Measurements from ENCODE around the gene SLC25A15. TPM values are rescaled to one million over a fixed set of nuclear protein-coding genes. Genes with fewer than 3 reads are reported as not detected.

The SLC25A15 gene
- total RNA-seq, 1 donor from 2014 or later: 9.3 TPM

DNA sequence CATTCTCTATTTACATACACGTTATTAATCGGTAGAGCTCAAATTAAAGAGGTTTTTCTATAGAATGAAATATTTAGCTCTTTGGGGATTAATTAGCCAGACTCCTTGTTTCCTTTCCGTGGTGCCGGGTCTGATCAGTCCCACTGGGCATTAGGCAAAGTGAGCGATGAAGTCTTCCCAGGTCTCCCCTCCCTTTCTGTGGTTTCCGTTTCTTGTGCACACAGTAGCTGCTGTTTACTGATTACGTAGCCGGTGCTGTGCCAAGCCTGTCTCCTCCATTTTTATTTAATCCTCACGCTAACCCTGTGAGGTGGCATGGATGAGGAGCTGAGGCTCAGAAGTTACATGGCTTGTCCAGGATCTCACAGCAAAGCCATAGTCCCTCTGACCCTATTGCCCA is 9.0 kb downstream of the SLC25A15 start:
- Mint-ChIP-seq H3K9me3 (ENCODE audit: low read depth) (no peaks in the 10 kb centered on the region), H3K4me3 (ENCODE audit: unreplicated experiment) (no peak overlapping the region), H3K27ac (ENCODE audit: unreplicated experiment) (no peak overlapping the region), H3K36me3 (ENCODE audit: low read depth) (peaks cover 18% of the 10 kb centered on the region), H3K27me3 (ENCODE audit: low read depth) (no peaks in the 10 kb centered on the region), H3K4me1 (ENCODE audit: low read depth) (no peaks in the 10 kb centered on the region)
- TF ChIP-seq, protein P1, sequence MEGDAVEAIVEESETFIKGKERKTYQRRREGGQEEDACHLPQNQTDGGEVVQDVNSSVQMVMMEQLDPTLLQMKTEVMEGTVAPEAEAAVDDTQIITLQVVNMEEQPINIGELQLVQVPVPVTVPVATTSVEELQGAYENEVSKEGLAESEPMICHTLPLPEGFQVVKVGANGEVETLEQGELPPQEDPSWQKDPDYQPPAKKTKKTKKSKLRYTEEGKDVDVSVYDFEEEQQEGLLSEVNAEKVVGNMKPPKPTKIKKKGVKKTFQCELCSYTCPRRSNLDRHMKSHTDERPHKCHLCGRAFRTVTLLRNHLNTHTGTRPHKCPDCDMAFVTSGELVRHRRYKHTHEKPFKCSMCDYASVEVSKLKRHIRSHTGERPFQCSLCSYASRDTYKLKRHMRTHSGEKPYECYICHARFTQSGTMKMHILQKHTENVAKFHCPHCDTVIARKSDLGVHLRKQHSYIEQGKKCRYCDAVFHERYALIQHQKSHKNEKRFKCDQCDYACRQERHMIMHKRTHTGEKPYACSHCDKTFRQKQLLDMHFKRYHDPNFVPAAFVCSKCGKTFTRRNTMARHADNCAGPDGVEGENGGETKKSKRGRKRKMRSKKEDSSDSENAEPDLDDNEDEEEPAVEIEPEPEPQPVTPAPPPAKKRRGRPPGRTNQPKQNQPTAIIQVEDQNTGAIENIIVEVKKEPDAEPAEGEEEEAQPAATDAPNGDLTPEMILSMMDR (IDR thresholded peaks at IDR 0.05): no peak
- no peak for DNase-seq (ENCODE audit: low spot score)

DNA sequence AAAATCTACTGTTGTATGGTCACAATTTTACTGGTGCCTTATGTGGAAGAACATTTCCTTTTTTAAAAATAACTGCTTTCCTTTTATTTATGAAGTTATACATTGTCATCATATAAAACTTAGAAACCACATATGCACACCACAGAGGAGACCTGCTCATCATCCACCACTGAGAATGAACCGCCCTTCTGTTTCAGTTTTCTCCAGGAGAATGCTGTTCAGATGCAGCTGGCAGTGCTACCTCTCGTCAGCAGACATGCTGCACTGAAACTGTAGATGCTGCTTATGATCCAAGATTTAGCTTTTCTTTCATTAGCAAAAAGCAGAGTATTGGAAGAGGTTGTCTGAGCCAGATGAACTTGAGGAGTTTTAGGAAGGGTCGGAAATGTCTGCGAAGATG is 10.1 kb downstream of the SLC25A15 start:
- Mint-ChIP-seq H3K4me3 (ENCODE audit: unreplicated experiment) (no peak overlapping the region), H3K4me1 (ENCODE audit: low read depth) (no peaks in the 10 kb centered on the region), H3K36me3 (ENCODE audit: low read depth) (peaks cover 20% of the 10 kb centered on the region), H3K27ac (ENCODE audit: unreplicated experiment) (no peak overlapping the region), H3K27me3 (ENCODE audit: low read depth) (no peaks in the 10 kb centered on the region), H3K9me3 (ENCODE audit: low read depth) (no peaks in the 10 kb centered on the region)
- TF ChIP-seq, protein P1 (IDR thresholded peaks at IDR 0.05): no peak
- no peak for DNase-seq (ENCODE audit: low spot score)

DNA sequence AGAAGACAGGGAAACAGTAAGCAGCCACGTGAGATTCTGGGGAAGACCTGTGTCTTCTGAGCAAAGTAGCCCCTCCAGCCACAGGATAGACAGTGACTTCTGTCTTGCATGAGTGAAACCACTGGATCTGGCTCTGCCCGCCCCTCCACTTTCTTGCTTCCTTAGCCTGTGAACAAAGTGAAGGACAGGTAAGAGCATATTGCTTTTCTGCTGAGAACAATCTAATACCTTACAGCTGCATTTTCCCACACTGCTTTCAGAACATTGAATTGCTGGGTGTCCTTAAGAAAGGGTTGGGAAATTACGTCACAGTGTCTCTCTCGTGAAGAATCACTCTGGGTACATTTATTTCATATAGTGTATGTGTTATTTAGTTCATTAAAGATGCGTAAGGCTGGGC is 11.1 kb downstream of the SLC25A15 start:
- Mint-ChIP-seq H3K36me3 (ENCODE audit: low read depth) (peaks cover 20% of the 10 kb centered on the region), H3K27me3 (ENCODE audit: low read depth) (no peaks in the 10 kb centered on the region), H3K4me3 (ENCODE audit: unreplicated experiment) (no peak overlapping the region), H3K27ac (ENCODE audit: unreplicated experiment) (no peak overlapping the region), H3K4me1 (ENCODE audit: low read depth) (no peaks in the 10 kb centered on the region), H3K9me3 (ENCODE audit: low read depth) (no peaks in the 10 kb centered on the region)
- TF ChIP-seq, protein P1 (IDR thresholded peaks at IDR 0.05): no peak
- no peak for DNase-seq (ENCODE audit: low spot score)

DNA sequence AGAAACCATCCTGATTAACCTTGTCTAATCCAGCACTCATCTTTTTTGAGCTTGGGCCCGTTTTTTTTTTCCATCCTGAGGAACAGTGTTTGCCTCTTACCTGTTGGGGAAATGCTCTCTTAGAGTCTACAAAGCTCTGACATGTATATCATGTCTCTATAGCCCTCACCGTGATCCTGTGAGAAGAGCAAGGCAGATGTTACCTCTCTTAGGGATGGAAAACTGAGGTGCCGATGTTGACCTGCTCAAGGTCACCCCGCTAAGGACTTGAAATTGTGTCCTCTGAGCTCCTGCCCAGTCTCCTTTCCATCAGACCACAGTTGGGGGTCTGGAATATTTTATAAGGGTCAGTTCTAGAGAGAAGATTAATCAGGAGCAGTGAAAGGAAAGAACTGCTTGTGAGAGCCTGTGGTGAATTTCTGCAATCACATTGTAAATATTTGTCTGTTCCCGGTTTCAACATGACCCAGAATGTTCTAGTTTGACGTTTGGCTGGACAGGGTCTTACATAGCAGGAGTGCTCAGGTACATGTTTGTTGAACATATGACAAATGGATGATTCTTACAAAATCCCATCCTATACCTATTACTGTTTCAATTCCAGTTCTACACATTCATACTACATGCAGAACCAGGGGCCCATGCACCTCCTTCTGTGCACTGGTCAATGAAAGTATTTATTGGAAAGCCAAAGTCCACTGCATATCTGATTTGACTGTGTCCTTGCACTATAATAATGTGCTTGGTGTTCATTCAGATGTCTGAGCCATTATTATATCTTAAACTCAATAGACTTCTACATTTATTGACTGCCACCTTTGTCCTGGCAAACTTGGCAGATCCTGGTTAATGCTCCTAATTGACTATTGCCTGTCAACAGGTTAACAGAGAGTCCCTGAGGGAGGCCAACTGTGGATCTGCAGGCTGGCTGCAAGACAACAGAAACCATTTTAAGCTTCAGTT is 12.1 kb downstream of the SLC25A15 start:
- Mint-ChIP-seq H3K27me3 (ENCODE audit: low read depth) (no peaks in the 10 kb centered on the region), H3K9me3 (ENCODE audit: low read depth) (no peaks in the 10 kb centered on the region), H3K36me3 (ENCODE audit: low read depth) (peaks cover 25% of the 10 kb centered on the region), H3K4me1 (ENCODE audit: low read depth) (no peaks in the 10 kb centered on the region), H3K4me3 (ENCODE audit: unreplicated experiment) (no peak overlapping the region), H3K27ac (ENCODE audit: unreplicated experiment) (no peak overlapping the region)
- TF ChIP-seq, protein P1 (IDR thresholded peaks at IDR 0.05): no peak
- DNase-seq (ENCODE audit: low spot score): no peak

DNA sequence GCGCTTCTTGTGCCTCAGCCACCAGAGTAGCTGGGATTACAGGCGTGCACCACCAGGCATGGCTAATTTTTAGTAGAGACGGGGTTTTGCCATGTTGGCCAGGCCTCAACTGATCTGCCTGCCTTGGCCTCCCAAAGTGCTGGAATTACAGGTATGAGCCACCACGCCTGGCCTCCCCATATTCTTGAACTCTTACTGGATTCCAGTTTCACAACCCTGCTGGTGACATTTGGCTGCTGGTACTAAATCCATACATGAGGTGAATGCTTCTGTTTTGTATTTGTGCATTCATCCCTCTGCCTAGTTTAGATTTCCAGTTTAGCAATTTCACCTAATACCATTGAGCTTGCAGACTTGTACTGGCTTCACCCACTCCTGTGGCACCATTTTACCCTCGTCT is 13.9 kb downstream of the SLC25A15 start:
- Mint-ChIP-seq H3K4me3 (ENCODE audit: unreplicated experiment) (no peak overlapping the region), H3K36me3 (ENCODE audit: low read depth) (peaks cover 31% of the 10 kb centered on the region), H3K9me3 (ENCODE audit: low read depth) (no peaks in the 10 kb centered on the region), H3K4me1 (ENCODE audit: low read depth) (no peaks in the 10 kb centered on the region), H3K27ac (ENCODE audit: unreplicated experiment) (no peak overlapping the region), H3K27me3 (ENCODE audit: low read depth) (no peaks in the 10 kb centered on the region)
- no peak for DNase-seq (ENCODE audit: low spot score)
- TF ChIP-seq, protein P1 (IDR thresholded peaks at IDR 0.05): no peak
